NCI-H774 (cell line): Measurements from ENCODE around the gene TNS3.

Source experiments
- DNase-seq: peaks from one replicate; lab custom pipeline; 2025; lab: John Stamatoyannopoulos, UW

TNS3 gene

DNA sequence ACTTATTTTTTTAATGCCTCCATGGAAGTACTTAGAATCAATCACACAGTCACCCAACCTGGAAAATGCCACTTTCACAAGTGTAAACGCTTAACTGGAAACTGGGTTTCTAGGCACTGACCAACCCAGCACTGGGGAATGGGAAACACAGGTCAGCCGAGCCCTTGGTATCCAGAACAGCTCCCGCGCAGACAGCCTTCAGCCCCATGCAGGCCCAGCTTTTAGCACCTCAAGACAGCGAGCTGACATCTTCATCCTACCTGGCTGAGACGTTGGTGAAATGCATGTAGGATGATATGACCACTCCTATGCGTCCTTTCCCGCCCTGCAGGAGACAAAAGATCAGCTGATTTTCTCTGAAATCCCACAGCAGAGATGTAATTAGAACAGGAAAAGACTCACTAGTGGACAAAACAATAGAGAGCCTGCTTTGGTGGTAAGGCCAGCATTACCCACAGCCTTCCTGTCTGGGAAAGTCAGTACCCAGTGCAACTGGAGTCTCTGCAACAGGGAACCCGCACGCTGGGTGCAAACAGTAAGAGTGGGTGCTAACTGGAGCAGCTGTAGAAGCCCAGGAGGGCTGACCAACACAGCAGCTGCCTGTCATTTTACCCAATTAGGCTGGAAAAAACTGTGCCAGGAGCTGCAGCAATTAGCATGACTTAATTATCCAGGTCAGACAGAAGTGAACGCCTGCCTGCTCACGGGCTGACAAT is 153.7 kb downstream of the TNS3 start:
- DNase-seq: peak; percentile 74

DNA sequence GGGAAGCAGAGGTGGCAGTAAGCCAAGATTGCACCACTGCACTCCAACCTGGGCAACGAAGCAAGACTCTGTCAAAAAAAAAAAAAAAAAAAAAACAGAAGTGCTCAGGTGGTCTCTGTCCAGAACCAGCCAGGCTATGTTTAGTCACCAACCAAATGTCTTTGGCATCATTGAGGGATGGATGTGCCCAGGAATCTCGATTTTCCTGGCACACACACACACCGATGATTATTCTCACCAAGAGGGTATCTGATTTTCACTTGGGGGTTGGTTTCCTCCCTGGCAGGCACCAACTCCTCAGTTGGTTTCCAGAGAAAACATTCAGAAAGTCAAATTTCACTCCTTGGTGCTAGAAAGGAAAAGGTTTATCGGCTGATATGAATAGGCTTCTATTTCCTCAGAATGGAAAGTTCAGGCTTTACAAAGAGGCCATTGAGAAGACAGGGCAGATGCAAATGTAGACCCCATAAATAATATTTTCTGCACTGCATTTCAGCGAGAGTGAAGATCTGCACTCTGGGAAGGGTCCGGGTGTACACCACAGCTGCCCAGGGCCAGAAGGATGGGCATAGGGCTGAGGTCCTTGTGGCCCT is 154.8 kb downstream of the TNS3 start:
- DNase-seq: no peak

DNA sequence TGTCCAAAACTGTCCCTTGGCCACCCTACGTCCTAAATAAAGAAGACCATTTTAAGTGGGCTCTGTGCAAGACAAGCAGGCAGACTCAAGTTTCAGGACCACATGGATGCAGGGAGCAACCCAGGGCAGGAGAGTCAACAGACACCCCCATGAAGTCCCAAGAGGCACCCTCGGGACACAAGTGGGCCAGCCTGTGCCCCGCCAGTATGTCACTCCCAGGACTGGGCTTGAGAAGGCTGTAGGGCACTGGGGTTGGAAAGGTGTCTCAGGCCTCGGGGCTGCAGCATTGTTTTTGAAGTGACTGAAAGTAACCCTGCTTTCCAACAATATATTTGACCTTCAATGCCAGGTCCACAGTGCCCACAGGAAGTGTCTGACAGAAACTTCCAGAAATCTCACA is 157.4 kb downstream of the TNS3 start:
- no peak for DNase-seq

DNA sequence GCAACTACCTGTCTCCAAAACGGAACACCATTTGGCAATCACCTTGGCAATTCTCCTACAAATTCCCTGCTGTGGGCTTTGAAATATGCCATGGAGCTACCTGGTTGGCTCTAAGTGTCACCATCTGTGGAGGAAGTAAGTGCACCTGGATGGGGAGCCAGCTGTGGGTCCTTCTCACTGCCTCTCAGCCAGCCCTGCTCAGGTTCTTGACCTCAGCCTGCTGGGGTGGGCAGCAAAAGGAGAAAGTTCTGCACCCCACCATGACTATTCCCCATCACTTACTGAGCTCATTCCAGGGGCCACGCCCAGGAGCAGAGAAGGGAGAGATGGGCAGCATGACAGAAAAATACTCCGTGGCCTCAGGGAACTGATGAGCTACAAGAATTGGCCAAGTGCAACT is 158.7 kb downstream of the TNS3 start:
- no peak for DNase-seq

DNA sequence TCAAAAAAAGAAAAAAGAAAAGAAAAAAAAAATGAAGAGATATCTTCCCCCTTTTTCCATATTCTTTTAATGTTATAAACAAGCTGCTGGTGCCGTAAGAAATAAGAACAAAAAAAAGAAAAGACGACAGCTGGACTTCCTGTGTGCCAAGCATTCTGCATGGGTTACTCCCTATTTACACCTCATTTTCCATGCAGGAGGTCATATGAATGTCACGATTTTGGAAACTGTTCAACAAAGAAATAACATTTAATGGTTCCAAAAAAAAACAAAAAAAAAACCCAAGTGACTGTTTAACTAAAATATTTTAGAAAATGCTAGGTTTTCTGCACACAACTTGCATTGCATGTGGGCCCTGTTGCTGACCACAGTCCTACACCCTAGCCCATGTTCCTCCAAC is 159.3 kb downstream of the TNS3 start:
- DNase-seq: no peak

DNA sequence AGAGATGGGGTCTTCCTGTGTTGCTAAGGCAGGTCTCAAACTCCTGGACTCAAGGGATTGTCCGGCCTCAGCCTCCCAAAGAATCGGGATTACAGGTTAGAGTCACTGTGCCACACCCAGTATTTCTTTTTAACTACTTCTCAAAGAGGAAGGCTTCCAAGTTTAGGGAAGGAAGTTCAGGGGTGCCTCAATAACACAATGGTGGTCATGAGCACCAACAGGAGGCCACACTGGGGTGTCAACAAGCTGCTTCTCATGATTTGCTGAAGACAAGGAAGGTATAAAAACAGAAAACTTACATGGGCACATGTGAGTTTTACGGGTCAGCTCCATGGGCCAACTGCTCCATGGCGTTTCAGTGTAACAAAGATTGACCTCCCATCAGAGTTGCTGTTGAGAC is 160.5 kb downstream of the TNS3 start:
- DNase-seq: no peak

DNA sequence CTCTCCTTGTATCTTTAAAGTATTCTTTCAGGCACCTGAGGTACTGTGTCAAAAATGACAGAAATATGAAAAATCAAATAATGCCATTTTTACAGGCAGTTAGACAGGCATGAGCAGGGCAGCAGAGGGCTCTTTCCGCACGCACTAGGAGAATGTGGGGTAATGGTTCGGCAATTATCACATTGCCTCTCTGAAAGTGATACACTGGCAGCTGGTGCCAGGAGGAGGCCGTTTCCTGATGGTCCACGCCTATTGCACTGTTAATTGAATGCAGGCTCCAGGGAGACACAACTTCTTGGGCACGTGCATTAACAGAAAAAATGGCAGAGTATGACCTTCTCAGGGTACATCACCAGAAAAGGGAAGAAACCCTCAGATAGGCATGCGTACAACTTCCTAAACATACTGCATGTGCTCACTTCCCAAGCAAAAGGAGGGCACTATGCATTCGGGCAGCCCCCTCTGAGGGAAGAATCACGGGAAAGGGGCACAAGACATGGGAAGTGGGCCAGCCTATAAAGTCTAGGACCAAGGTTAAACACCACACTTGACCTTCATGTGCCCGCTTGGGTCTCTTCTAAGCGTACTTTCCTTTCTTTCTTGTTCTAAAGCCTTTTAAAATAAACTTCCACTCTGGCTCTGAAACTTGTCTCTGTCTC is 161.7 kb downstream of the TNS3 start:
- DNase-seq: no peak

DNA sequence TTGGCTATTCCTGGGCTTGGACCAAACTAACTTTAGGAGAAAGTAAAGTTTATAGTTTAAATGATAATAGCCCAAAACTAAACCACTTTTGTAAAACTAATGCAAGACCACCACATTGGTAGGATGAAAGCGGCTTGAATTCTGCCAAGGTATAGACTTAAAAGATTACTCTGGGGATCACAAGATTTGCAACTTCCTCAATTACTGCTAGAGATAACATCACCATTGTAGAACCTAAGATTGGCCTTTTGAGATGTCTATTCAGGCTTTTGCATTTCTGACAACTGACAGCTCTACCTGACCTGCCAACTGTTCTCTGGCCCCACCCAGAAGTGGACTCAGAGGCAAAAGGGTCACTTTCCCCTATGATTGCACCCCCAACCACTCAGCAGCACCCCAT is 162.4 kb downstream of the TNS3 start:
- DNase-seq: no peak

DNA sequence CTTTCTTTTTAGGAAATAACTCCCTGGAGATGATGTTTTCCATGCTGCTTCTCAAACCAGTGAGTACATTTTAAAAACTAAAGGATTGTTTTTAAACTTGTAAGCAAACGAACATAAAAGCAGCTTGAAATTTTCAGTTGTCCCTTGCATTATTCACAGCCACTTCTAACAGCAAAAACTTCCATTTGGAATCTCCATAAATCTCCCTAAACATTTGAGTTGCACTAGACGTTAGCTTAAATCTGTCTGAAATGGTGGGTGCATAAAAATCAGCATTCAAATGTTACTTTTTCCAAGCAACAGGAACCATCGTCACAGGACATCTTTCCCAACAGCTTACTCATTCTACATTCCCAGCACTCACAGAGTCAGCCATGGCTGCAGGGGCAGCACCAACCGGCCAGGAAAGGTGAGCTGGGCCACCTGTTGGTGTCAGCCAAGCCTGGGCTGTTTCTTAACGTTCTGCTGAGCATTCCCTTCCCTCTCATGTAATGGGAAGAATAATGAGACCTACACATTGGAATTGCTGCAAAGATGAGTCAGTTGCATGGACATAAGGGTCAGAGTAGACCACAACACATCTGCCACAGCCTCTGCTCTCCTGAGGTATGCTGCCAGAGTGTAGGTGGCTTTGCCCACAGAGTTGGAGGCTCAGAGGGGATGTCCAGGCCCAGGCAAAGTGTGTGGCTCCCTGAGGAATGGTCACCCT is 163.2 kb downstream of the TNS3 start:
- no peak for DNase-seq

DNA sequence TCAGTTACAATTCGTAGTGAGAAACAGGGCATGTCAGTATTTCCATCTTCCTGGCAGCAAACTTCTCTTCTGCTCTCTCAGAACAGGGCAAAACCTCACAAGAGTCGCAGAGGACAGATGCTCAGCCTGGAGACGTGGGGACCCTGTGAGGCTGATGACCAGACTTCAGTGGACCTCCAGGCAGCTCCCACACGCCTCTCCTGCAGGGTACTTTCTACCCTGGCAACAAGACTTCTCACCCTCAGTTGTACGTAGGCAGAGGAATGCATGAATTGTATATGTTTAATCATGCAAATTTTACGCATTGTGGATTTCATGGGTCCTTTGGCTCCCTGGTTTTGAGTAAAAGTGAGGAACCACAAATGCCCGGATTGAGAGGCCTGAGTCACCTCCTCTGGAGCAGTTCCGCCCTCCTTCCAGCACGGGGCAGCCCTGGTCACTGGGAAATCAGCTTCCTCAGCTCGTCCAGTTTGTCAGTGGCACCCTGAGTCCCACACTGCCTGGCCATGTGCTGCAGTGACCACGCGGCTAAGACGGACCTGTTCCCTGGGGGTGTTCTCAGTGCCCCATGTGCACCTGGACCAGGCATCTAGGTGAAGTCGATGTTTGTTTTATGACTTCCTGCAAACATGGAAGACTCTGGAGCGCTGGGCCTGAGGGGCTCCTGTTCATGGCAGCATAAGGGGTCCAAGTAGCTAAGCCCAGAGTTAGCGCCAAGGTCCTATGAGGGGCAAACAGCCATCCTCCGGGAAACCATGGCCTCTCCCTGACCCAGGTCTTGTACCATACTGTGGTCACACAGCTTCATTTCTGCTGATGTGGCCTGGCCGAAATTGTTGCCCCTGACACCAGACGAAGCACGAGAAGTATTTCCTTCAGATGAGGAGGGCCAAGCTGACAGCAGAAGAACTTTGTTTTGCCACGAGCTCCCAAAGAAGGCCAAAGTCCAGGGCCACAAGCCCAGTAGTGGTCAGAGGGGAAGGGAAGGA is 165.1 kb downstream of the TNS3 start:
- no peak for DNase-seq

DNA sequence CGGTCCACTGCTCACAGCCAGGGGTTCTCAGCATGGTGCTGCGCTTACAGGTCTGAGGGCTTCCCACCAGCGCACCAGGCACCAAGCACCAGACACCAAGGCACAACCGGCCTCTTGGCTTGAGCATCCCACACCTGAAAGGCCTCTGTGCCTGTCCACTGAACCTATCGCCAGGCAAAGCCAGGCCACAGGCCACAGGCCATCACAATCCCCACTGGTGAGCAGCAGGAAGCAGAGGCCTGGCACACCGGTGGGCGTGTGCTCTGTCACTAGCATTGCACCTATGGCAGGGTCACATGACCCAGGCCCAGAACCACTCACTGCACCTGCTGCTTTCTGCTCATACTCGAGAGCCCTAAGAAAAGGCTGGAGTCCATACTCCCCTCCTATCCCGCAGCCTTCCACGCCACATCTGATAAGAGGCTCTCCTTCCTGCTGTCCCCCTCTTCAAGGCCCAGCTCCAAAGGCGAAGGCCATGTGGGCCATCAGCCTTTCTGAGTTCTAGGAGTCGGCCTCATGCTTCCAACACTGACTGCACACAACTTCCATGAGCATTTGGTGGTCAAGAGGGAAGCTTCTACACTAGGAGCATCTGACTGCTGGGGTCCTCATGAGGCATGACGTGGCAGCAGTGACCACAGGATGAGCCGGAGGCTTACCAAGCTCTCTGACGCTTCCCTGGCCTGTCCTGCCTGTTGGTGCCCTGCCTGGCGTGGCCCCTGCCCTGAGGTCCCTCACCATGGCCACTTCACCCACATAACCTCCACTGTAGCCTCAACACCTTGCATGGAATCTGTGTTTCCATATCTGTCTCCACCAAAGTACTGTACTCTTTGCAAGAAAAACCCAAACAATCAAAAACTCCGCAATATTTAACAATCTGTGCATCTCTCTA is 166.3 kb downstream of the TNS3 start:
- no peak for DNase-seq

DNA sequence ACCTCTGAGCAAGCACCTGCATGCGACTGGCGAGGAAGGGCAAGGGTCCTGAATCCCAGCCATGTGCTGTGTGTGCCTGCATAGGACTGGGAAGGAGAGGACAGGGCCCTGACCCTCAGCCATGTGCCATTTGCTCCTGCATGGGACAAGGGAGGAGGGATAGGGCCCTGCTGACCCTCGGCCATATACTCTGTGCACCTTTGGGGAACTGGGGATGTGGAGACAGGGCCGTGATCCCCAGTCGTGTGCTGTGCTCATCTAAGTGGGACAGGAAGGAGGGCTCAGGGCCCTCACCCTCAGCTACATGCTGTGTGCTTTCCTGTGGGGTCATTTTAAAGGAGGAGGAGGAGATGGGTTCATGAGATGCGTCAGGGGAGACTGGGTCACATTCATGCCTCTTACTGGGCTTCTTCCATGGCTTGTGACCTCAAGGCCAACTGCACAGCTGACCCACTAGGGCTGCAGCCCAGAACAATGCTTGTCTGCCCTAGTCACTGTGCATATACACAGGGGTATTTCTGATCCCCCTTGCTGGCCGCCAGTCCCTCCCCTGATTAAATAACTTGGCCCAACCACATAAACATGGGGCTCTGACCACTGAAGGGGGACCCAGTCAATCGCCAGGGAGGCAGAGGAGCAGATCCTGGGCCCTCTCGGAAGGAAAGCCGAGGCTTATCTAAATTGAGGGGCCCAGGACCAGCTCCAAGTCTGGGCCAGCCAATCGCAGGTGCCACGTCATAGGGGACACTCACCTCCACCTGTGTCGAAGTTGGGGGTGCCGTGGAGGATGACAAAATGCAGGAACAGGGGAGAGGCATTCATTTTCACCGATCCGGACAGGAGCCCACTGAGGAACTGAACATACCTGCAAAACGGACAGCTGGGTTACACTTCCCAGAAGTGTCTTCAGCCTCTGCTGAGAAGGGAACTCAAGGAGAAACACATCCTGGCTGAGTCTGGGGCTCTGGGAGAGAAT is 167.3 kb downstream of the TNS3 start:
- DNase-seq: no peak

DNA sequence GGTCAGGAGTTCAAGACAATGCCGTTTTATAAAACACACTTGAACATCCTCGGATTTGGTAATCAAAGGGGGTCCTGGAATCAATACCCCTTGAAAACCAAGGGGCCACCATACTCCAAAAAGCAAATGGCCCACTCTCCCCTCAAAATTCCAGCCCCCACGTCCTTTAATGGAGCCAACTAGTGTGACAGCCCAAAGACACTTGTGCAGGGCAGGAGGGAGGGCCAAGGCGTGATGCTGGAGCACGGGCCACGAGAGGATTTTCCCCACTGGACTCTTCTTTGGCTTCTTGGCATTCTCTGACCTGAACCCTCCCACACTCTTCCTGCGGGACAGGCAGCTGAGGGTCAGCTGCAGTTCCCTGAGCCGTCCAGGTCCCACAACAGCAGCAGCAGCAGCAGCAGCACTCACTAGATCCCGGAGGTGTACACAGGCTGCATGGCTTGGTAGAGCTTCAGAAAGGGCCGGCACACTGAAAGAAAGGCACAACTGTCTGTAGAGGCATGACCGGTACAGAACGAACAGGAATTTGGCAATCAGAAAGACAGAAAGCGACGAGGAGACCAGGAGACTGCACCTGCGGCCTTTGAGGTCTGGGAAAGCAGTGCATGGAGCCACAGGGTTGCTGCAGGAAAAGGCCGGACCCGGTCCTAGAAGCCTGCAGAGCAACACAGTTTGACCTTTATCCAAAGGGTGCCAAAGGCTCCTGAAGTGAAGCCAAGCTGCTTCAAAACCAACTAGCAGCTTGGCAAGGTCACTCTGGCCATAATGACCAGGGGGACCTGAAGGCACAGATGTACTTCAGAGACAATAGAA is 168.2 kb downstream of the TNS3 start:
- no peak for DNase-seq

DNA sequence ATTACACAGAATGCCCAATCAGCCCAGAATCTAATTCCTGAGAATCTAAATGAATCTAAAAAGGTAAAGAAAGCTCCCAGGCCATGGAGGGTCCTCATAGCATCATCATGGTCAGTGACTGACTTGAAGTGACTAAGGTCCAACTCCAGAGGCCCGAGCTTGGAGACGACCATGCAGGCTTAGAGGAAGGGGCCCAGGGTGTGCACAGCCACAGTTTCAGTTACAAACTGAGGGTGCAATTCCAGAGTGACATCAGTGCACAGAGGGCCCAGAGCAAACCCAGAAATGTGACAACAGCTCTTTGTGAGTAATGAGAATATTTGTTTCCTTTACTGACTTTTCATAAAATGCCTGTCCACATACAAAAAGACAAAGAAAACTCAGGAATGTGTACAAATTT is 170.0 kb downstream of the TNS3 start:
- DNase-seq: no peak

DNA sequence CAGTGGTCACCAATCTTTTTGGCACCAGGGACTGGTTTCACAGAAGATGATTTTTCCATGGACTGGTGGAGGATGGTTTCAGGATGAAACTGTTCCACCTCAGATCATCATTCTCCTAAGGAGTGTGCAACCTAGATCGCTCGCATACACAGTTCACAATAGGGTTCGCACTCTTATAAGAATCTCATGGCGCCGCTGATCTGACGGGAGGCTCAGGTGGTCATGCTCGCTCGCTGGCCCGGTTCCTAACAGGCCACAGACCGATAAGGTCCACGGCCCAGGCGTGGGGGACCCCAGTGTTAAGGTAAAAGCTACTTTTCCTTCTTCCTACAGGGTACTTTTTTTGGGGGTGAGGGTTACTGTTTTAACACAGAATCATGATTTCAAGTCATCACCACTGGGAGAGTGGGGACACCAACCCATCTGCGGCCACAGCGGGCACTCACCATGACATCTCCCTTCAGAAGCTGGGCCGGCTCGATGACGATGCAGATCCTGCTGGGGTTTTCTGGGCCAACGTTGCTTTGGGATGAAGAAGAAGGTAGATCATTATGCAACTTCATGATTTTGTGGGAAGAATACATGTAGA is 170.5 kb downstream of the TNS3 start:
- DNase-seq: no peak

DNA sequence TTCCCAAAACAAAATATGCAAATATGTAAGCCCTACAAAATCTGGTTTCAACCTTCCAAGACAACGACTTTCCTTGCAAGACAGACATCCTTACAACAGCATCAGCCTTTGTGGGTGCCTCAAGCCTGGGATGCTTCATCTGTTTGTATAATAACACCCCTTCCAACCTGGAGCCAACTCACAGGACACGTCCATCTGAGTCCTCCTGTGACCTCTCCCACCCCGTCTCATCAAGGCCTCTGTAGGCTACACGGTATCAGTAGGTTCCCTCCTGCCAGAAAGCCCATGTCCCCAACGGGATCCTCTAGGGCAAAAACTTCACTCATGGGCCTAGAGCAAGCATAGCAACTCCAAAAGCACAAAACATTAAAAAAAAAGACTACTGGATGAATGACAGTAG is 173.2 kb downstream of the TNS3 start:
- no peak for DNase-seq

DNA sequence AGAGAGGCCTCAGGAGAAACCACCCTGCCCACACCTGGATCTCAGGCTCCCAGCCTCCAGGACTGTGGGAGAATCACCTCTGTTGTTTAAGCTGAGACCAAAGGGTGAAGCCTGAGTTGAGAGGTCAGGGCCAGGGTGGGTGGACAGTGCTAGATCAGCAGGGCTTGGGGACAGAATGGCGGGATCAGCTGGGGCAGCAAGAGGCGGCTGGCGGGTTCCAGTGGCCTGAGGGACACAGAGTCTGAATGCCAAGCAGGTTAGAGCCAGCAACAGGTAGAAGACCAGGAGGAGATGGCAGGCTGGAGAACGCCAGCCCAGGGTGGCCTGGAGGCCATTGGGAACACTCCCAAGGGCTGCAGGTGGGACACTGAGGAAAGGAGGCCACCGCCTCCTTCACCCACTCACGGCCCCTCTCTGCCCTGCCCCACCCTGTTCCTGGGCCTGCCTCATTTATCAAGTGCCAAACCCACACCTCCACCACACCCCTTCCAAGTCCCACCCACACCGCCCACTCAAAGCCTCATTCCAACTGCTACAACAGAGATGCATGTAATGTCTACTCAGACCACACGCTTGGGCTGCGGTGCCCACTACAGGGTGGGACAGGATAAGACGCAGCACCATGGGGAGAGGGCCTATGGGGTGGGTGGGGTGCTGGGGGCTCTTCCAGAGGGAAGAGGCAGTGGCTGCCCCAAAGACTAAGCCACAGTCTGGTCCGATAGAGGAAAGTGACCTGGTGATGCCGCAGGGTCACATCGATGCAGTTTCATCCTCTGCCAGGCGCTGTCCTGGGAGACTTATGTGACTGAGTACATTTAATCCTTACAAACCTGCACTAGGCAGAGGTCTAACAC is 173.9 kb downstream of the TNS3 start:
- DNase-seq: no peak
